Left forelimb (tissue), 1 donor: ENCODE results near the gene TNK2.
"Not testable (repeated sequence)": the region's sequence is repeated elsewhere in the genome, so short reads cannot be mapped to it uniquely, and the experiment has no call there.

Experiments
- DNase-seq: peaks from one replicate; pipeline ENCODE4 v3.0.0-alpha.2; 2018; ENCODE audit warnings: low spot score

Gene TNK2

GRCh38 chr3:195850857-195851543 lies 57.4 kb downstream of the TNK2 start:
- peak; percentile 88 for DNase-seq

GRCh38 chr3:195849322-195850074 lies 58.9 kb downstream of the TNK2 start:
- DNase-seq = no peak

- no peak for DNase-seq
These were observed 61.0 kb downstream of the TNK2 start for GRCh38 chr3:195847055-195847950.

GRCh38 chr3:195845483-195845882 lies 62.9 kb downstream of the TNK2 start:
- DNase-seq = no peak

DNA sequence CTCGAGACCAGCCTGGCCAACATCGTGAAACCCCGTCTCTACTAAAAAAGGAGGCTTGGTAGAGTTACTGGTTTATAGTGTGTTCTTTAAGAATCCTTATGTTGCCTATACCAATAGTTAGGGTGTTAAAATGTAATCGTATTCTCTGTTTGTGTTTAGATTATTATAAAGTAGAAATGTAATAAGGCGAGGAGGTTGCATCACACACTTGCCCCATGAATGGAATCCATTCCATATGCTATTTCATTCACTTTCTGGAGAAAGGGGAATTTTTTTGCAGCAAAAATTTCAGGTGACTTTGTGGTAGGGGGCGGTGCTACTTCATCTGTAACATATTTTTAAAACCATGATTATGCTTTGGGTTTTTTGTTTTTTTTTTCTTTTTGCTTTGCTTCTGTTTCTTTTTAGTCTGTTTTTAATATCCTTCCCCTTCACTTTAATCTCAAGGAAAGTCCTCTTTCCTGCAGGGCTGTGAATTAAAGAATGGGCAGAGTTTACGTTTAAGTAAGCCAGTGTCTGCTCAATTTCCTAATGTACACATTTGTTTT lies 63.6 kb downstream of the TNK2 start:
- DNase-seq = no peak

DNA sequence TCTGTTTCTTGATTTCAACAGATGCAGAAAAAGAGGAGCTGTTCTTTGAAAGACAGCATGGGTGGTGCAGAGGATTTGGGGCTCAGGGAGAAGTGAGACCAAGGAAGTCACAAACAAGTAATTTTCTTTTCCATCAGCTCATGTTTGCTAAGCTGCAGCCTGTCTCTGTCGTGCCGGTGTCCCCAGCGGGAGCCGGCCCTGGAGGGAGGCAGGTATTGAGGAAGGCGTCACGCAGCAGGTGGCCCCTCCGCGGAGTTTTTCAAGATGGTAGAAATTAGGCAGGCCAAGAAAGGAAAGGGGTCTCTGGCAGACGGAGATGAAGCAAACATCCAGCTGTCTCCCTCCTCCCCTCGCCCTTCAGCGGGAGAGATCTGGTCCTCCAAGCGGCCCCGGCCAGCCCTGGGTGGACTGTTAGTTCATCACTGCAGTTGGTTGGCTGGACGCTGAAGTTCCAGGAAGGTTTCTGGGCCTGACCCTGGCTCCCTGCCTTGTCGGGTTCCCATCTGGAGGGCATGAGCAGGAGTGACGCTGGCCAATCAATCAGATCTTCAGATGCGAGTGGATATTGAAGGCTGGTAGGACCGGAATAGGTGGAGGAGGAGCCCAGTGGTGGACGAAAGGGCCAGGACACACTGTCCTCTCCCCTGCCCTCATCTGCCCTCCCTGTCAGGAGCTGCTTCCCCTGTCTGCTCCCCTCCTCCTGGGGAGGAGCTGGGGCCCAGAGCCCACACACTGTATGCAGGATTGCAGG lies 68.9 kb downstream of the TNK2 start:
- DNase-seq = no peak

GRCh38 chr3:195838714-195839113 lies 69.6 kb downstream of the TNK2 start:
- no peak for DNase-seq

DNA sequence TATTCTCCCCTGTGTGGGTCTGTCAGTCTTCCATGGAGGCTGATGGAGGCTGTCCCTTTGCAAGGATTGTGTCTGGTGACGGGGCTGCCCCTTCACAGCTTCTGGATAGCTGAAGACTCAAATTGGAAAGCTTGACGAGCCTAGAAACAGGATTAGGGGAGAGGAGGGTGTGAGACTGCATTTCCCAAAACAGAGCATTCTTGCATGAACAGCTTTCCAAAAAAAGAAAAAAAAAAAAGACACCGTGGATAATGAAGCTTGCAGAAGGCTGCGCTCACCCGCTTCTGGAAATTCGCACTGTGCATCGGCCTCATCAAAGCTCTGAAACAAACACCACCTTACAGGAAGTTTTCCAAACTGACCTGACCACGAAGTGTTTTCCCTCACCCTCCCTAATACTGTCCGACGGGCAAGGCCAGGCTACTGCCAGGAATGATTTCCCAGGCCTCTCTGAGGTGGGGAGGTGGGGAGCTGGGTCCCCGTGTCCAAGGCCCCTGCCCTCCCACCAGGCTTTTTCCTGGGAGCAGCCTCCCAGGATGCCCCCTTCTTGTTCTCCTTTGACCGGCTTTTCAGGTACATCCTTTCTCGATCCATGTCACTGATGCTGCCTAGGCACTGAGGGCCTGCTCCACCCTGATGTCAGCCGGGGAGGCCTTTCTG lies 71.7 kb downstream of the TNK2 start:
- no peak for DNase-seq

DNA sequence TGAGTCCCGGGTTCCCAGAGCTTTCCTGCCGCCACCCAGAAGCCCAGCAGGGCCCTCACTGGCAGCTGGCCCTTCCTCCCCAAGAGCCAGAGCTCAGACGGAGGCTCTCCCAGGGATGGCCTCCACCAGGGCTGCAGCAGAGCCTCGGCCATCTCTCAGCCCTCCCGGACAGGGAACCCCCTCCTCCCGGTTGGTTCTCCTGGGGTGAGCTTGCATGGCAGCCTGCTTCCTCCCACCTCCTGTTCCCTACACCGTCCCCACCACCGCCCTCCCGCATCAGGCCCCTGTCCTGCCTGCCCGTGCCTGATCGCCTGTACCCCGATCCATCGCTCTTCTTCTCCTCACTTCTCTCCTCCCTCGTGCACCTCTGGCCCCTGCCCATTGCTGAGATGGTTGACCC lies 72.6 kb downstream of the TNK2 start:
- DNase-seq = no peak

DNA sequence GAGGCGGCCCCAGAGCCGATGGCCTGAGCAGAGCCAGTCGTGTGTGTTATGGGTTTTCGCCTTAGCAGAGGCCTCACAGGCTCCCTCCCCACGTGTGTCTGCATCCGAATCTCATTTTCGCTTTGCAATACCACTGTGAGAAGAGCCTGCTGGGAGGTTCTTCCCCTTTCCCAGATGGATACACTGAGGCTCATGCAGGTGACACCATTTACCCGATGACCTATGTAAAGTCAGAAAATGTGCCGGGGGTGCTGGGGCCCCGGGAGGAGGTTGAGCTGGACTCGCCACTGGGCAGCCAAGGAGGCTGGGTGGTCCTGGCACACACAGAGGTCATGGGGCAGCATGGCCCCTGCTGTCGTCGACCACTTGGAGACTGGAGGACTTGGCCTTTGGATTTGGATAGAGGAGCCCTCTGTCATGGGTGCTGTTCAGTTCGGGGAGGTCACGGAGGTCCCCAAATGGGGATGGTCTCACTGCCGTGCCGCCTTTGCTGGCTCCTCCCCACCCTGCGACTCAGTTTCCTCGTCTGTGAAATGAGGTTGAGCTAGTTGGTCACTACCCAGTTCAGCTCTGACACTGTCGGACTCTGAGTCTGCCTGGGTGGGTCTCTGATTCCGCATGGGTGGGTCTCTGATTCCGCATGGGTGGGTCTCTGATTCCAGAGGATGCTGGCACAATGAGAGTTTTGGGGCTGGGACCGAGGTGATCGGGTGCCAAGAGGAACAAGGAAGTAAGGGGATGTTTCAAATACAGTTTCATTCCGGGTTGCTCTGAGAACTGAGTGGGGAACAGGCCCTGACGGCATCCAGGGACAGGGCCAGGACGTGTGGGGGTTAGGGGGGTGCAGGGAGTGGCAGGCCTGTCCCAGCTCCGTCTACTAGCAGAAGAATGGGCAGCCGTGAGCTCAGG lies 73.4 kb downstream of the TNK2 start:
- DNase-seq = no peak

DNA sequence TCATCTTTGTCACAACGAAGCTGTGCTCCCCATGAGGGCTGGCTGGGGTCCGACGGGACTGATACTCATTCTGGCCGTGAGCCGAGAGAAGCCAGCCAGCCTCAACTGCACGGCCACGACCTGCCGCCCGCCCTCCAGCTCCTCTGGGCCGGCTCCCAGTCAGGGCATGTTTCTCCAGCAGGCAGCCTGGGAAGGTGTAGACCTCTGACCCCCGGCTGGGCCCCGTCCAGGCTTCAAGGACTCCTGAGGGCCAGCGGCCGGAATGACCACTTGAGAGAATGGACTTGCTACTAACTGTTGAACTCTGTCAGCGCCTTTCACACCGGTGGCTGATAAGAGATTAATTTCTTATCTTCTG lies 78.5 kb downstream of the TNK2 start:
- no peak for DNase-seq

GRCh38 chr3:195828762-195829161 lies 79.6 kb downstream of the TNK2 start:
- no peak for DNase-seq

GRCh38 chr3:195825857-195826804 lies 82.2 kb downstream of the TNK2 start:
- no peak for DNase-seq

- no peak for DNase-seq
These were observed 83.2 kb downstream of the TNK2 start for GRCh38 chr3:195825191-195825588.

DNA sequence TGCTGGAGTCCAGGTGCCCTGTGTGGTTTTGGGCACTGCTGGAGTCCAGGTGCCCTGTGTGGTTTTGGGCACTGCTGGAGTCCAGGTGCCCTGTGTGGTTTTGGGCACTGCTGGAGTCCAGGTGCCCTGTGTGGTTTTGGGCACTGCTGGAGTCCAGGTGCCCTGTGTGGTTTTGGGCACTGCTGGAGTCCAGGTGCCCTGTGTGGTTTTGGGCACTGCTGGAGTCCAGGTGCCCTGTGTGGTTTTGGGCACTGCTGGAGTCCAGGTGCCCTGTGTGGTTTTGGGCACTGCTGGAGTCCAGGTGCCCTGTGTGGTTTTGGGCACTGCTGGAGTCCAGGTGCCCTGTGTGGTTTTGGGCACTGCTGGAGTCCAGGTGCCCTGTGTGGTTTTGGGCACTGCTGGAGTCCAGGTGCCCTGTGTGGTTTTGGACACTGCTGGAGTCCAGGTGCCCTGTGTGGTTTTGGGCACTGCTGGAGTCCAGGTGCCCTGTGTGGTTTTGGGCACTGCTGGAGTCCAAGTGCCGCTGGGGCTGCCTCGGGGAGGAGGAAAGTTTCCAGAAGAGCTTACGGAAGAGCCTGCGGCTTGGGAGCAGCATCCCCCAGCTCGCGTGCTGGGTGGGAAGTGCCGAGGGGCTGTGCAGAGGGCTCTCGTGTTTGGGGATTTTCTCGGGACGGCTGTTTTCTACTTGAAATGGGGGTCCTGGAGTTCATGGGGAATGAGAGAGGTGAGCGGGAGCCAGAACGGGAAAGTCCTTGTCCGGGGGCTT lies 83.7 kb downstream of the TNK2 start:
- not testable (repeated sequence) for DNase-seq

DNA sequence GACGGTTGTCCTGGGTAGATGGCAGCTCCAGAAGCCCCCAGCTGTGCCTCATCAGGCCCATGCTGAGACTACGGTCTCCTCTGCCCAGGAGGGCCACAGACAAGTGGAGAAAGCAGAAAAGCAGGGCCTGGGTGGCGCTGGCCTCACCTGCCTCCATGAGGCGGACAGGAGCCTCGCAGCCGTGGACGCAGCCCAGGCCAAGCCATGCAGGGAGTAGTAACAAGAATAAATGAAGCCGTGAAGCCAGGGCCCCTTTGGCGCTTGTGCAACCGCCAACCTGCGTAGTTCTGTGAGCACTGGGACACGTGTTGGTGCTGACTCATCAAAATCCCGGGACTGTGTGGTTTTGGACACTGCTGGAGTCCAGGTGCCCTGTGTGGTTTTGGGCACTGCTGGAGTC lies 84.4 kb downstream of the TNK2 start:
- no peak for DNase-seq

DNA sequence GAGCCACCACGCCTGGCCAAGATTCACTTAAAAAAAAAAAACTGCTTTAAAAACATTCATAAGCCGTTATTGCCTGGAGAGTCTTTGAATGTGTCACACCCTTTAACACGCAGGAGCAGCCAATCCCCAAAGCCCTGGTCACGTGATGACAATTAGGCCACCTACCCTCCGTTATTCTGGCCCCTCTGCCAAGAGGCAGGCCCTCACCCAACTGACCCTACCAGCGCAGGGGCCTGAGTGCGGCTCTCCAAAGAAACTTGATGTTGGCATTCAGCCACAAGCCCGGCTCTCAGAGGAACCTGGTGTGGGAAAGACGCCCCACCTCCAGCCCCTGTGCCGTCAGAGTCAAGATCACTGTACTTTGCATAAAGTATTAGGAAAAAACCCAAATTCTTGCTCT lies 85.1 kb downstream of the TNK2 start:
- DNase-seq = no peak

GRCh38 chr3:195822131-195822696 lies 86.1 kb downstream of the TNK2 start:
- DNase-seq = peak; percentile 28
